Activated T-cell treated with anti-CD3 and anti-CD28 coated beads, Interleukin-2, amount 50 U/mL, for 72 hours (primary cell): Measurements from ENCODE around the gene TXNRD2. TPM values are rescaled to one million over a fixed set of nuclear protein-coding genes. Genes with fewer than 3 reads are reported as not detected.
A peak's percentile ranks its signal among the peaks of the same experiment; 100 is the strongest.

Experiments used
- ATAC-seq, 2 donors: fragments of 150-1000 bp; cut with Tn5 transposase; replicated peaks in 1 of 2; 2 replicates each; pipeline ENCODE4 v1.10.0; 2021; ENCODE audit warnings: moderate library complexity in 2 of 2, mild to moderate bottlenecking in 1 of 2
- DNase-seq, 2 donors: peaks; one replicate each; pipeline ENCODE4 v3.0.0; 2021 to 2022; ENCODE audit warnings: mixed read lengths in 1 of 2
- H3K27ac Mint-ChIP-seq: one replicate; pipeline ENCODE4 v1.8.0; 2022; ENCODE audit warnings: mild to moderate bottlenecking, moderate library complexity, mixed read lengths
- H3K27me3 Mint-ChIP-seq: one replicate; pipeline ENCODE4 v1.8.0; 2022; ENCODE audit warnings: low read depth, mixed read lengths
- H3K36me3 Mint-ChIP-seq, 2 donors: one replicate each; pipeline ENCODE4 v1.8.0; 2022; ENCODE audit warnings: mixed read lengths in 2 of 2, mild to moderate bottlenecking in 1 of 2; ENCODE audit not compliant: insufficient read depth in 2 of 2
- H3K4me1 Mint-ChIP-seq: one replicate; pipeline ENCODE4 v1.8.0; 2022; ENCODE audit warnings: low read depth, mixed read lengths
- H3K4me3 Mint-ChIP-seq, 2 donors: one replicate each; pipeline ENCODE4 v1.8.0; 2022; ENCODE audit warnings: mild to moderate bottlenecking in 2 of 2, mixed read lengths in 2 of 2, moderate library complexity in 2 of 2
- H3K9me3 Mint-ChIP-seq, 2 donors: one replicate each; pipeline ENCODE4 v1.8.0; 2022; ENCODE audit warnings: mixed read lengths in 2 of 2
- total RNA-seq, 2 donors: library from RNA; stranded (reverse); gene quantifications; one replicate each; pipeline ENCODE4 v1.2.3, GENCODE V29; 2022

Gene TXNRD2
- total RNA-seq, 2 donors from 2014 or later: 21.3 to 23.4 TPM

DNA sequence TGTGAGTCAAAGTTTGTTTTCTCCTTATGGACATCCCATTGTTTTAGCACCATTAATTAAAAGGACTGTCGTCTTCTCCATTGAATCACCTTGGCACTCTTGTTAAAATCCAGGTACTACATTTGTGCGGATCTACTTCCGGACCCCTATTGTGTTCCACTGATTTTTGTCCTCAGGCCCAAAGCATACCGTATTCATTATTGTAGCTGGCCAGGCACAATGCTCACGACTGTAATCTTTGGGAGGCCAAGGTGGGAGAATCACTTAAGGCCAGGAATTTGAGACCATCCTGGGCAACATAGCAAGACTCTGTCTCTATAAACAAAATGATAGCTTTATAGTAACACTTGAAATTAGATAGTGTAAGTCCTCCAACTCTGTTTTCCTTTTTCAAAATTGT is 78.0 kb downstream of the TXNRD2 start:
- Mint-ChIP-seq H3K4me3 (no peak overlapping the region), H3K27me3 (no peaks in the 10 kb centered on the region), H3K4me1 (no peaks in the 10 kb centered on the region), H3K9me3 (no peaks in the 10 kb centered on the region), H3K36me3 (peaks cover 0 to 1% of the 10 kb centered on the region in 2 donors), H3K27ac (no peak overlapping the region)
- no peak for DNase-seq
- no peak for ATAC-seq

DNA sequence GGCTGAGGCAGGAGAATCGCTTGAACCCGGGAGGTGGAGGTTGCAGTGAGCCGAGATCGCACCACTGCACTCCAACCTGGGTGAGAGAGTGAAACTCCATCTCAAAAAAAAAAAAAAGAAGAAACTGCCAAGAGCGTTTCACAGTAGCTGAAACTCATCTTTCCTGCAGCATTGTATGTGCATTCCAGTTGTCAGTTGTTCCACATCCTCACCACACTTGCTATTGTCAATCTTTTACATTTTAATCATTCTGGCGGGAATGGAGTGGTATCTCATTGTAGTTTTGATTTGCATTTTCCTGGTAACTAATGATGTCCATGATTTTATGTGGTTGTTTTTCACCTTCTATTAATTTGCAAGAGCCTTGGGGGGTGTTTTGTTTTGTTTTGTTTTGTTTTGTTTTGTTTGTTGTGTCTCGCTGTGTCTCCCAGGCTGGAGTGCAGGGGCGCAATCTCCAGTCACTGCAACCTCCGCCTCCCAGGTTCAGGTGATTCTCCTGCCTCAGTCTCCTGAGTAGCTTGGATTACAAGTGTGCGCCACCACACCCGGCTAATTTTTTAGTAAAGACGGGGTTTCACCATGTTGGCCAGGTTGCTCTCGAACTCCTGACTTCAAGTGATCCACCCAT is 78.9 kb downstream of the TXNRD2 start:
- H3K27ac Mint-ChIP-seq: no peak overlapping the region
- H3K4me3 Mint-ChIP-seq: no peak overlapping the region
- H3K4me1 Mint-ChIP-seq: peaks cover 3% of the 10 kb centered on the region
- no peak for DNase-seq
- H3K36me3 Mint-ChIP-seq: peaks cover 0 to 1% of the 10 kb centered on the region in 2 donors
- no peaks in the 10 kb centered on the region for H3K9me3 Mint-ChIP-seq
- H3K27me3 Mint-ChIP-seq: no peaks in the 10 kb centered on the region
- no peak for ATAC-seq

DNA sequence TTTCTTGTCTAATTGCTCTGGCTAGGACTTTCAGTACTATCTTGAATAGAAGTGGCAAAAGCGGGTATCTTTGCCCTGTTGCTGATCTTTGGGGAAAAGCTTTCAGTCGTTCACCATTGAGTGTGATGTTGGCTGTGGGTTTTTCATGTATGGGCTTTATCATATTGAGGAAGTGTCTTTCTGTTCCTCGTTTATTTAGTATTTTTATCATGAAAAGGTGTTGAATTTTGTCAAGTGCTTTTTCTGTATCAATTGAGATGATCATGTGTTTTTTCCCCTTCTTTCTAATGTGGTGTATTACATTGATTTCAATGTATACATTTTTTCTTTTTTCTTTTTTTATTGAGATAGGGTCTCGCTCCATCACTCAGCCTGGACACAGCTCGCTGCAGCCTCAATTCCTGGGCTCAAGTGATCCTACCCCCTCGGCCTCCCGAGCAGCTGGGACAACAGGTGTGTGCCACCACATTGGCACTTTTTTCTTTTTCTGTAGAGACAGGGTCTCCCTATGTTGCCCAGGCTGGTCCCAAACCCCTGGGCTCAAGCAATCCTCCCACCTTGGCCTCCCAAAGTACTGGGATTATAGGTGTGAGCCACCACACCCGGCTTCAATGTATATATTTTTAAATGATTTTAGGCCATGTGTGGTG is 81.6 kb downstream of the TXNRD2 start:
- H3K9me3 Mint-ChIP-seq: no peaks in the 10 kb centered on the region
- H3K36me3 Mint-ChIP-seq: peaks cover 0 to 1% of the 10 kb centered on the region in 2 donors
- no peaks in the 10 kb centered on the region for H3K27me3 Mint-ChIP-seq
- H3K27ac Mint-ChIP-seq: no peak overlapping the region
- H3K4me1 Mint-ChIP-seq: peaks cover 23% of the 10 kb centered on the region
- no peak for DNase-seq
- no peak overlapping the region for H3K4me3 Mint-ChIP-seq
- ATAC-seq: no peak

DNA sequence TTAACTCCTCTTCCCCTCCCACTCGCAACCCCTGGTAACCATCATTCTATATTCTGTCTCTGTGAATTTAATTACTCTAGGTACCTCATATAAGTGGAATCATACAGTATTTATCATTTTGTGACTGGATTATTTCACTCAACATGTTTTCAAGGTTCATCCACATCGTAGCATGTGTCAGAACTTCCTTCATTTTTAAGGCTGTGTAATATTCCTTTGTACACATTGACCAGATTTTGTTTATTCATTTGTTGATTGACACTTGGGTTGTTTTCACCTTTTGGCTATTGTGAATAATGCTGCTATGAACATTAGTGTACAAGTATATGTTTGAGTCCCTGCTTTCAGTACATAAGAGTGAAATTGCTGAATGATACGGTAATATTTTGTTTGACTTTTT is 84.2 kb downstream of the TXNRD2 start:
- Mint-ChIP-seq H3K4me3 (peak overlapping the region in 1 of 2 donors; percentile 54), H3K9me3 (no peaks in the 10 kb centered on the region), H3K27me3 (no peaks in the 10 kb centered on the region), H3K36me3 (peaks cover 1 to 3% of the 10 kb centered on the region in 2 donors), H3K27ac (peak overlapping the region; percentile 97), H3K4me1 (peaks cover 42% of the 10 kb centered on the region)
- ATAC-seq (no peak), DNase-seq (no peak)

DNA sequence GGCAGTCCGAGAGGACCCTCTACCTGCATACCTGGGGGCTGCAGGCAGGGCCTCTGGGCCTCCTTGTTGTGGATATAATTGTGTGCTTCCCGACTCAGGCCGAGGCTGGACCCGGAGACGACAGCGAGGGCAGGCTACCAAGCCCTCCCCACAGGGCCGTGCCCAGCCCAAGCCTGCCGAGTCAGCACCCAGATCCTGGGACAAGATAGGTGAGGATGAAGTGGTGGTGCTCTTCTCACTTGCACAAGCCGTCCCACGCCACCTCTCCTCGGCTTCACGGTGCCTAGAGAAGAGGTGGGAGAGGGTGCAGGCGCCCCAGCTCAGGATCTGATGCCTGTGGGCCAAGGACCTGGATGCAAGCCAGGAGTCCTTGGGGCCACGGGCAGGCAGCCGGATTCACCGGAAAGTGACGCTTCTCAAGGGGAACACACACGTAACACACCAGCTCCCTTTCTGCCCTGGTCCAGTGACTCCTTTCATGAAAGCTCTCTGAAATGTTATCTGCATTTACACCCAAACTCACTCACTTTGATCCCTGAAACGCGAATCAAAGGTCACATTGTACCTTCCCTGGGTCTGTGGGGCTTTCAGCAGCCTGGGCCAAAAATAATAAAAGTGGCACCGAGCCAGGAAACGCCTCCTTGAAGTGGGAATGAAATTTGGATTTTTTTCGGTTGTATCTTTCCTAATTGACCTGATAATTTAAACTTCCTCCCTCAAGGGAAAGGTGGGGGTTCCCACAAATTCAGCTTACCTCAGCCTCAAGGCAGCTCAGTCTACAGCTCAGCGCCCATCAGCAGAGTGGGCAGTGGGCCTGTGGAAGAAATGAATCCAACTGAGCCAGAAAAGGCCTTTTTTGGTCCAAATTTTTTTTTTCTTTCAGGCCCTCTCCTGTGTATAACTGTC is 85.9 kb downstream of the TXNRD2 start:
- peak; percentile 59 to 77 for DNase-seq
- H3K36me3 Mint-ChIP-seq: peaks cover 0 to 3% of the 10 kb centered on the region in 2 donors
- peak; percentile 42 to 44 for ATAC-seq
- H3K9me3 Mint-ChIP-seq: no peaks in the 10 kb centered on the region
- peak overlapping the region; percentile 98 to 99 for H3K4me3 Mint-ChIP-seq
- peak overlapping the region; percentile 97 for H3K27ac Mint-ChIP-seq
- peaks cover 48% of the 10 kb centered on the region for H3K4me1 Mint-ChIP-seq
- no peaks in the 10 kb centered on the region for H3K27me3 Mint-ChIP-seq

DNA sequence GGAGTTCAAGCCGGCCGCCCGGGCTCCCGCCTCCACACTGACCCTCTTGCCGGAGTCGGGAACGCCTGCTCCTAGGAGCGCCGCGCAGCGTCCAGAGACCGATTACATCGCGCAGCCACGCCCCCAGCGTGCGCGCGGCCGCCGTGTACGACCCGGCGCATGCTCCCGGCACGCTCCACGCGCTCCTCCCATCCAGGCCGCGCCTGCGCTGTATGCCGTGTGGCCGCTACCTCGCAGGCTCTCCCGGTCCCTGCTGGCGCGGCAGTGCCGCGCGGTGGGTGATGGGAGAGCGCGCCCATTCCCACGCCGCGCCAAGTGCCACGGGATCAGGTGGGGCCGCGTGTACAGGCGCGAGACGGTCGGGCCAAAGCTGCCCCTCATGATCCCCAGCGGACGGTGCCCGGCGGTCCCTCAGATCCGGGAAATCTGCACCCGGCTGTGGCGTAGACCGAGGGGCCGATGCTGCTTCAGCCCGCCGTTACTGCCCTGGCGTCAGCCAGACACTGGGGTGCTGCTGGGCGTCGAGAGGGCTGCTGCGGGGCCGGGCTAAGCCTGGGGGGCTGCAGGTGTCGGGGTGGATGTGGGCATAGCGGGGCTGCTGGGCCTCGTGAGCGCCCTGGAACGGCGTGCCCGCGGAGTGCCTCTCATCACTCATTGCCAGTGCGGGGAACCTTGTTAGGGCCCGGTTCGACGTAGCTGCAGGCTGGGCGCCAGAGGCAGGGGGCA is 86.7 kb downstream of the TXNRD2 start, which contains the start of the genes GNB1L and RTL10:
TSS of gene GNB1L (minus strand) at position 97 of the 726 bp plus-strand sequence. CDS start 33,519 bp downstream, outside the sequence.
TSS of gene RTL10 (minus strand) at position 97 of the 726 bp plus-strand sequence. CDS start 2,613 bp downstream, outside the sequence.
- DNase-seq (peak; percentile 97), ATAC-seq (peak; percentile 91 to 93)
- Mint-ChIP-seq H3K4me3 (peak within 1 kb of the TSS; percentile 98 to 99), H3K27me3 (no peaks in the 10 kb centered on the region), H3K36me3 (peaks cover 0 to 3% of the 10 kb centered on the region in 2 donors), H3K9me3 (no peaks in the 10 kb centered on the region), H3K4me1 (peaks cover 56% of the 10 kb centered on the region), H3K27ac (peak within 1 kb of the TSS; percentile 97)

DNA sequence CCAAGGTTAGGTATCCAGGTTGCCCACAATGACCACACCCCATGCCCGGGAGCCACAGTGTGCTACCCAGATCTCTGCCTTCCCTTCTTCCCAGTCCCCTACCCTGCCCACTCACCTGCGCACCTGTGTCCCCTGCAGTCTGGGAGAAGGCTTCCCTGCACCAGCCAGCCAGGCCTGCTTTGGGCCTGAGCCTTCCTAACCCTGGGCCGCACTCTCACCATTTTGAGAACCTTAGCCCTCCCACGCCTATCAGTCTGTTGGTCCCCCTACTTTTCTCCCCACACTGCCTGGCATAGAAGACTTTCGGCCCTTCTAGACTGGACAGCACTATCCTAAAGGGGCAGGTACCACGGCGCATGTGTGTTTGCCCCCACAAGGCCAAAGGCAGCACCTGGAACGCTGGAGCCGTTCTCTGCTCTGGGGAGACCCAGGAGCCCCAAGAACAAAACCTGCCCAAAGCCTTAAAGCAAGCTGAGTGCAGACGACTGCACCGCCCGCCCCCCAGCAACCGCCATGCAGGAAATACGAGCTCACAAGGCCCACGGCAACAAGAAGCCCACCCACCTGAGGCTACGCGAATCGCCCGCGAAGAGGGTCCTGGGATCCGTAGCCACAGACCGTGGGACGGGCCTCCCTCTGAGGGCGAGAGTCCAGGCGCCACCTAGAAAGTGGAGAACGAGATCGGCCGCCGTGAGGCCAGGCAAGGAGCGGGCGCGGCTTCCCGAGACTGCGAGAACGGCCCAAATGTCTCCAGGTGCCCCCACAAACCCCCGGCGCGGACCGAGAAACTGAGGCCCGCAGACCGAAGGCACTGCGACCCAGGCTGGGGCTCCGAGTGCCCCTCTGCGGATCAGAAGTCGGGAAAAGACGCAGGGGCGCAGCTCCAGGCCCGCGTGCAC is 87.5 kb downstream of the TXNRD2 start:
- Mint-ChIP-seq H3K4me1 (peaks cover 65% of the 10 kb centered on the region), H3K9me3 (no peaks in the 10 kb centered on the region), H3K4me3 (peak overlapping the region; percentile 98 to 99), H3K27me3 (no peaks in the 10 kb centered on the region), H3K36me3 (peaks cover 0 to 3% of the 10 kb centered on the region in 2 donors), H3K27ac (peak overlapping the region; percentile 94)
- DNase-seq (peak; percentile 25 to 29), ATAC-seq (peak in 1 of 2 donors; percentile 2)

DNA sequence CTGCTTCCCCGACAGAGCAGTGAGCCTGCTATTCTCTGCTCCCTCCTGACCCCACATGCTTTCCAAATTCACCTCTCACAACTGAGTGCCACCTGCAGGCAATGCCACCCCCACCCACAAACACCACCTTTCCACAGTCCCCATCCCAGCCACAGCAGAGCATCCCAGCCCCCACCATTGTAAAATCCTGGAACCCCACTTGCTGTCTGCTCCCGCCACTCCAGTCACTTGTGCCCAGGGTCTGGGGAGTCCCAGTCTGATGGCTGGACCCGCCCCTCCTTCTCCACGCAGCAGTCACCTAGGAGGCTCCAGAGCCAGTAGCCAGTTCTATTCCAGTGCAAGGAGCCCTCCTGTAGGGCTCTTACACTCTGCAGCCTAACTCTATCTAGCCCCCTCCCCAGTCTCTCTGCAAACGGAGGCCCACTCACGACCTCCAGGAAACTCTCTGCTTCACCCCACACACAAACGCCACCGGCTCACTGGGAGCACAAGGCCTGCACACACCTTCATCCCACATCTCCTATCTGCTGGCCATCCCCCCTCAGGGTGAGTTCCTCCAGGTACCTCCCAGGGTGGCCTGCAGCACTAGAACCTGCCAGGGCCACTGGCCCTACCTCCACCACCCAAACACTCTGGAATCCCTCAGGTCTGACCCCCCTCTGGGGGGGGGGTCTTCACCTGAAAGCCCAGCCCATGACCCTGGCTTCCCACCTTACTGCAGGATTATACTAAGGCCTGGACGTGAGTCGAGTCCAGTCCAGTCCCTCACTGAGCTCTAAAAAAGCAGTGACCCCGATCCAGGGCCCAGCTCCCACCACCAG is 88.3 kb downstream of the TXNRD2 start:
- no peak for DNase-seq
- peaks cover 0 to 3% of the 10 kb centered on the region in 2 donors for H3K36me3 Mint-ChIP-seq
- peak overlapping the region; percentile 98 to 99 for H3K4me3 Mint-ChIP-seq
- no peaks in the 10 kb centered on the region for H3K9me3 Mint-ChIP-seq
- peaks cover 71% of the 10 kb centered on the region for H3K4me1 Mint-ChIP-seq
- H3K27ac Mint-ChIP-seq: peak overlapping the region; percentile 94
- ATAC-seq: no peak
- no peaks in the 10 kb centered on the region for H3K27me3 Mint-ChIP-seq

DNA sequence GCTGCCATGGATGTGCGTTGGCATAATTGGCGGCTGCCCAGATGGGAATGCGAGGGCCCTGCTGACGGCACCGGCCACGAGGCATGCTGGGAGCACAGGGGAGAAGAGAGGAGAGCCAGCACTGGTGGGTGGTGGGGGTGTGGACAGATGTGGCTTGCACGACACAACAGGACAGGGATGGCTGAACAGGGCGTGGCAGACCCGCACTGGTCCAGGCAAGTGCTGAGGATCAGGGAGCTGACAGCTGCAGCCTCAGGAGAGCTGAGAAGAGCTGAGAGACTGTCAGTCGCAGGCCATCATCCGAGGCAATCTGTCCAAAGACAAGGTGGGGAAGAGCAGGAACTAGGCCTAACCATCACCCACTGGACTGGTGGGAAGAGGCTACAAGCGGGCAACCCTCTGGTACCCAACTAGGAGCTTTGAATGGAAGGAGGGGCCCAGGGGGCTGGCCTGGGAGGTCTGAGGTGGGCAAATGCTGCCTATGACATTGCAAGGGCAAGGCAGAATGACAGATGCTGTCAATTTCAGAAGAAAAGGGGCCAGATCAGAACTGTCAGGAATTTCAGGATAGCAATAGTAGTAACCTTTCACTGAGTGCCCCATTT is 89.3 kb downstream of the TXNRD2 start:
- ATAC-seq: no peak
- Mint-ChIP-seq H3K4me1 (peaks cover 63% of the 10 kb centered on the region), H3K27ac (no peak overlapping the region), H3K4me3 (peak overlapping the region; percentile 98 to 99), H3K9me3 (no peaks in the 10 kb centered on the region), H3K27me3 (no peaks in the 10 kb centered on the region), H3K36me3 (peaks cover 0 to 9% of the 10 kb centered on the region in 2 donors)
- no peak for DNase-seq

DNA sequence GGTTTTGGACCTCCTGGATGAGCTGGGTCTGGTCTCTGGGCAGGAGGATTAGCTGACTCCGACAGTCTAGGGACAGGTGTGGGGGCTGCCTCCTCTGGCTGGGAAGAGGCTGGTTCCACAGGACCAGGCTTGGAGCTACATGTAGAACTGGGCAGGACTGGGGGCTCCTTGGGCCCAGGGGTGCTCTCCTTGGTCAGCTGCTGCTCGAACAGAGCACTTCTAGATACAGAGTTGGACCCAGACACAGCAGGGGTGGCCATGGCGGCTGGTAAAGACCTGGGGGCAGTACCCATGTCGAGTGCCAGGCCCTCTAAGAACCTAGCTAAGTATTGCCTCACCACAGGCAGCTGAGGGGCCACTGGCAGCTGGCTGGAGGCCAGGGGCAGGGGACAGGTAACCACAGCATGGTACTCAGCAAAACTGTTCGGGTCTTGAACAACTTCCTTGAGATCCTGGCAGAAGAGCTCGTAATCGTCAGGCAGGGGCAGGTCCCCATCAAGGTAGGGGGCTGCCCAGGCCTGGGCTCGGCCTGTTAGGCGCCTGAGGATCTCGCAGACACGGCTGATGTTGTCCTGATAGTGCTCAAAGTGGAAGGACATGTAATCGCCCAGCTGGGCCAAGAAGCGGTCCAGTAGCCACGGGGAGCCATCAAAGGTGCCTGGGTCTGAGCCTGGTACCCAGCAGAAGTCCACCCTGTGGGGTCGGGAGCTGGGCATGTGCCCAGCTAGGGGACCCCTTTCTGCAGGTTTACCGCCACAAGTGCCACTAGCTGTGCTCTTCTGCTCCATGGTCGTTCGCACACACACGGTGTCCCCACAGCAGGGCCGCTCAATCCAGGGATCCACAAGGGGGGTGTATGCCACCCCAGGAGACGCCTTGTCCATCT is 90.1 kb downstream of the TXNRD2 start:
- Mint-ChIP-seq H3K36me3 (peaks cover 0 to 9% of the 10 kb centered on the region in 2 donors), H3K4me1 (peaks cover 55% of the 10 kb centered on the region), H3K27me3 (no peaks in the 10 kb centered on the region), H3K9me3 (no peaks in the 10 kb centered on the region), H3K27ac (no peak overlapping the region), H3K4me3 (peak overlapping the region; percentile 98 to 99)
- no peak for DNase-seq
- no peak for ATAC-seq
